ENCODE data around the gene PLPP1.

PLPP1 gene

GRCh38 chr5:55467862-55468551, 66.8 kb downstream of the PLPP1 start:
- TF ChIP-seq CTCF (IDR thresholded peaks at IDR 0.05; ENCODE audit: extremely low read depth, missing control alignments) = no peak
- DNase-seq (ENCODE audit: low spot score) = no peak

GRCh38 chr5:55463613-55464012, 71.2 kb downstream of the PLPP1 start:
- TF ChIP-seq CTCF (IDR thresholded peaks at IDR 0.05; ENCODE audit: extremely low read depth, missing control alignments) = no peak
- DNase-seq (ENCODE audit: low spot score) = no peak

- no peak for TF ChIP-seq CTCF (IDR thresholded peaks at IDR 0.05; ENCODE audit: extremely low read depth, missing control alignments)
- DNase-seq (ENCODE audit: low spot score) = no peak
Measured at GRCh38 chr5:55459572-55459971, 75.2 kb downstream of the PLPP1 start.

GRCh38 chr5:55456216-55456895, 78.4 kb downstream of the PLPP1 start:
- no peak for TF ChIP-seq CTCF (IDR thresholded peaks at IDR 0.05; ENCODE audit: extremely low read depth, missing control alignments)
- DNase-seq (ENCODE audit: low spot score) = no peak

GRCh38 chr5:55454282-55454681, 80.5 kb downstream of the PLPP1 start:
- DNase-seq (ENCODE audit: low spot score) = no peak
- TF ChIP-seq CTCF (IDR thresholded peaks at IDR 0.05; ENCODE audit: extremely low read depth, missing control alignments) = no peak

GRCh38 chr5:55453211-55453610, 81.6 kb downstream of the PLPP1 start:
- no peak for DNase-seq (ENCODE audit: low spot score)
- TF ChIP-seq CTCF (IDR thresholded peaks at IDR 0.05; ENCODE audit: extremely low read depth, missing control alignments) = no peak

GRCh38 chr5:55451976-55452375, 82.8 kb downstream of the PLPP1 start:
- TF ChIP-seq CTCF (IDR thresholded peaks at IDR 0.05; ENCODE audit: extremely low read depth, missing control alignments) = no peak
- DNase-seq (ENCODE audit: low spot score) = no peak
